Memory B cell (primary cell): ENCODE measurements around the gene FUBP1.
"Not testable (repeated sequence)": the region's sequence is repeated elsewhere in the genome, so short reads cannot be mapped to it uniquely, and the experiment has no call there.

Source experiments
- ATAC-seq: fragments of 150-1000 bp; cut with Tn5 transposase; 2 replicates; pipeline ENCODE4 v1.10.0; 2021; ENCODE audit warnings: low read depth, mild to moderate bottlenecking, moderate library complexity
- DNase-seq, 2 donors: peaks; one replicate each; pipeline ENCODE4 v3.0.0; 2022; ENCODE audit warnings: low spot score in 2 of 2
- H3K27ac Mint-ChIP-seq: one replicate; pipeline ENCODE4 v1.8.0; 2022; ENCODE audit warnings: mild to moderate bottlenecking, moderate library complexity, mixed read lengths
- H3K27me3 Mint-ChIP-seq: one replicate; pipeline ENCODE4 v1.8.0; 2022; ENCODE audit warnings: mixed read lengths
- H3K36me3 Mint-ChIP-seq: one replicate; pipeline ENCODE4 v1.8.0; 2022; ENCODE audit warnings: mild to moderate bottlenecking, mixed read lengths
- H3K4me1 Mint-ChIP-seq: one replicate; pipeline ENCODE4 v1.8.0; 2022; ENCODE audit warnings: mixed read lengths
- H3K4me3 Mint-ChIP-seq: one replicate; pipeline ENCODE4 v1.8.0; 2022; ENCODE audit warnings: mild to moderate bottlenecking, moderate library complexity, mixed read lengths
- H3K9me3 Mint-ChIP-seq: one replicate; pipeline ENCODE4 v1.8.0; 2022; ENCODE audit warnings: mixed read lengths

FUBP1 gene

GRCh38 chr1:77978969-77979876 lies at the start of gene FUBP1:
Gene FUBP1, minus strand, starts transcription at chr1:77979072. Its CDS starts 68 bp downstream, at chr1:77979004.
- DNase-seq (peak; percentile 89 to 97), ATAC-seq (peak; percentile 72)
- Mint-ChIP-seq H3K9me3 (no peaks in the 10 kb centered on the region), H3K4me3 (no peak within 1 kb of the TSS), H3K36me3 (peaks cover 8% of the 10 kb centered on the region), H3K27me3 (no peaks in the 10 kb centered on the region), H3K4me1 (peaks cover 10% of the 10 kb centered on the region), H3K27ac (no peak within 1 kb of the TSS)

GRCh38 chr1:78021134-78021533 lies 42.3 kb upstream of the FUBP1 start:
- H3K27ac Mint-ChIP-seq, H3K4me3 Mint-ChIP-seq, DNase-seq, H3K9me3 Mint-ChIP-seq, H3K27me3 Mint-ChIP-seq, H3K4me1 Mint-ChIP-seq, ATAC-seq, H3K36me3 Mint-ChIP-seq: not testable (repeated sequence)

- Mint-ChIP-seq H3K4me1 (no peaks in the 10 kb centered on the region), H3K27ac (no peak overlapping the region), H3K27me3 (no peaks in the 10 kb centered on the region), H3K36me3 (peaks cover 14% of the 10 kb centered on the region), H3K9me3 (peaks cover 2% of the 10 kb centered on the region), H3K4me3 (no peak overlapping the region)
- DNase-seq (no peak), ATAC-seq (no peak)
Measured at GRCh38 chr1:78019024-78019423, 40.2 kb upstream of the FUBP1 start.

- DNase-seq (no peak), ATAC-seq (no peak)
- Mint-ChIP-seq H3K4me1 (no peaks in the 10 kb centered on the region), H3K27me3 (no peaks in the 10 kb centered on the region), H3K9me3 (no peaks in the 10 kb centered on the region), H3K27ac (no peak overlapping the region), H3K36me3 (peaks cover 19% of the 10 kb centered on the region), H3K4me3 (no peak overlapping the region)
Measured at GRCh38 chr1:78015148-78015547, 36.3 kb upstream of the FUBP1 start.

GRCh38 chr1:78011050-78011449 lies 32.2 kb upstream of the FUBP1 start:
- ATAC-seq (no peak), DNase-seq (no peak)
- Mint-ChIP-seq H3K27me3 (no peaks in the 10 kb centered on the region), H3K4me3 (no peak overlapping the region), H3K9me3 (no peaks in the 10 kb centered on the region), H3K4me1 (peaks cover 4% of the 10 kb centered on the region), H3K36me3 (peaks cover 13% of the 10 kb centered on the region), H3K27ac (no peak overlapping the region)

- DNase-seq (no peak), ATAC-seq (no peak)
- Mint-ChIP-seq H3K4me3 (no peak overlapping the region), H3K9me3 (no peaks in the 10 kb centered on the region), H3K36me3 (peaks cover 9% of the 10 kb centered on the region), H3K4me1 (peaks cover 7% of the 10 kb centered on the region), H3K27ac (no peak overlapping the region), H3K27me3 (no peaks in the 10 kb centered on the region)
Measured at GRCh38 chr1:78009836-78010235, 31.0 kb upstream of the FUBP1 start.

GRCh38 chr1:78009276-78009675 lies 30.4 kb upstream of the FUBP1 start:
- Mint-ChIP-seq H3K4me1 (peaks cover 7% of the 10 kb centered on the region), H3K27me3 (no peaks in the 10 kb centered on the region), H3K36me3 (peaks cover 5% of the 10 kb centered on the region), H3K4me3 (no peak overlapping the region), H3K9me3 (no peaks in the 10 kb centered on the region), H3K27ac (no peak overlapping the region)
- no peak for DNase-seq
- no peak for ATAC-seq

- peaks cover 7% of the 10 kb centered on the region for H3K4me1 Mint-ChIP-seq
- DNase-seq (no peak), ATAC-seq (no peak)
- no peaks in the 10 kb centered on the region for H3K27me3 Mint-ChIP-seq
- H3K4me3 Mint-ChIP-seq: no peak overlapping the region
- no peak overlapping the region for H3K27ac Mint-ChIP-seq
- H3K36me3 Mint-ChIP-seq: no peaks in the 10 kb centered on the region
- H3K9me3 Mint-ChIP-seq: no peaks in the 10 kb centered on the region
Measured at GRCh38 chr1:78007677-78008341, 28.9 kb upstream of the FUBP1 start.

GRCh38 chr1:78006521-78006920 lies 27.6 kb upstream of the FUBP1 start:
- H3K27me3 Mint-ChIP-seq: no peaks in the 10 kb centered on the region
- DNase-seq: no peak
- no peak for ATAC-seq
- peaks cover 10% of the 10 kb centered on the region for H3K4me1 Mint-ChIP-seq
- no peaks in the 10 kb centered on the region for H3K9me3 Mint-ChIP-seq
- no peak overlapping the region for H3K27ac Mint-ChIP-seq
- H3K4me3 Mint-ChIP-seq: no peak overlapping the region
- H3K36me3 Mint-ChIP-seq: no peaks in the 10 kb centered on the region

GRCh38 chr1:78005755-78006154 lies 26.9 kb upstream of the FUBP1 start:
- no peaks in the 10 kb centered on the region for H3K36me3 Mint-ChIP-seq
- H3K4me3 Mint-ChIP-seq: peak overlapping the region; percentile 86
- H3K4me1 Mint-ChIP-seq: peaks cover 10% of the 10 kb centered on the region
- no peaks in the 10 kb centered on the region for H3K27me3 Mint-ChIP-seq
- DNase-seq: no peak
- H3K9me3 Mint-ChIP-seq: no peaks in the 10 kb centered on the region
- no peak for ATAC-seq
- H3K27ac Mint-ChIP-seq: no peak overlapping the region

GRCh38 chr1:78005448-78005722 lies 26.5 kb upstream of the FUBP1 start:
- no peak for DNase-seq
- Mint-ChIP-seq H3K36me3 (no peaks in the 10 kb centered on the region), H3K27me3 (no peaks in the 10 kb centered on the region), H3K9me3 (no peaks in the 10 kb centered on the region), H3K4me1 (peaks cover 10% of the 10 kb centered on the region), H3K4me3 (peak overlapping the region; percentile 86), H3K27ac (peak overlapping the region; percentile 98)
- ATAC-seq: no peak

- Mint-ChIP-seq H3K4me1 (peaks cover 10% of the 10 kb centered on the region), H3K27me3 (no peaks in the 10 kb centered on the region), H3K27ac (peak within 1 kb of the TSS; percentile 98), H3K4me3 (peak within 1 kb of the TSS; percentile 86), H3K9me3 (no peaks in the 10 kb centered on the region), H3K36me3 (no peaks in the 10 kb centered on the region)
- DNase-seq (peak; percentile 24 to 71), ATAC-seq (peak; percentile 97)
Measured at GRCh38 chr1:78004719-78005447, 26.0 kb upstream of the FUBP1 start, which contains the start of gene DNAJB4. Gene DNAJB4, plus strand, starts transcription at chr1:78004939. Its CDS starts 172 bp downstream, at chr1:78005111.

- Mint-ChIP-seq H3K9me3 (no peaks in the 10 kb centered on the region), H3K27ac (peak overlapping the region; percentile 98), H3K4me3 (peak overlapping the region; percentile 86), H3K27me3 (no peaks in the 10 kb centered on the region), H3K4me1 (peaks cover 10% of the 10 kb centered on the region), H3K36me3 (no peaks in the 10 kb centered on the region)
- peak; percentile 63 for ATAC-seq
- peak; percentile 16 to 28 for DNase-seq
Measured at GRCh38 chr1:78003882-78004718, 25.2 kb upstream of the FUBP1 start.
